Measurements from ENCODE around the gene ABR.

The ABR gene

GRCh38 chr17:1071103-1071825 is 108.5 kb downstream of the ABR start:
- no peaks in the 10 kb centered on the region for H3K79me2 ChIP-seq (ENCODE audit: insufficient read depth, low read depth)
- no peaks in the 10 kb centered on the region for H3K27me3 ChIP-seq (ENCODE audit: insufficient read depth, low read depth)
- no peak for TF ChIP-seq CTCF (conservative IDR thresholded peaks at IDR 0.05; ENCODE audit: low read depth, low read length)
- H3K4me1 ChIP-seq (ENCODE audit: low read depth, poor library complexity, severe bottlenecking): peaks cover 11% of the 10 kb centered on the region
- H3K4me2 ChIP-seq: no peak overlapping the region
- no peaks in the 10 kb centered on the region for H3K36me3 ChIP-seq (ENCODE audit: insufficient read depth)
- H3K9ac ChIP-seq: no peak overlapping the region
- no peak overlapping the region for H3K27ac ChIP-seq
- H3K4me3 ChIP-seq (IDR thresholded peaks at IDR 0.05; ENCODE audit: insufficient read depth, low read depth, low read length): no peak overlapping the region
- no peaks in the 10 kb centered on the region for H4K20me1 ChIP-seq (ENCODE audit: insufficient read depth)
- H2AFZ ChIP-seq (ENCODE audit: low read depth): no peak overlapping the region

DNA sequence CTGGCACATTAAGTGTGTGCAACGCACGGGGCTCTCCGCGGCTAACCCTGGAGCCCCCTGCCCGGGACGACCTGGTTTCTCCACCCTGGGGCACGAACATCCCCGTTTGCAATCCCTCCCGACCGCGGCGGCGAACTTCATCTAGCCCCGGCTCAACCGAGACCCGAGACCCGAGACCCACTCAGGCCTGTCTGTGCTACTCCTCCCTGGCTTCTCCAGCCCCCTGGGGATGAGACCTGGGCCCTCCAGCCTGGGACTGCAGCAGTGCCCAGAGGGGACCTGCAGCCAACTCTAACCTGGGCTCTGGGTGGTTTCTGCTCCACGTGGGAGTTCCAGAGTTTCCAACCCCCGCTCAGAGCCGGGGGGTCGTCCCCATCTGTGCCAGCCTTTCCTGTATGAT is 109.4 kb downstream of the ABR start:
- Histone ChIP-seq H3K4me1 (ENCODE audit: low read depth, poor library complexity, severe bottlenecking) (peaks cover 2% of the 10 kb centered on the region), H3K36me3 (ENCODE audit: insufficient read depth) (no peaks in the 10 kb centered on the region), H3K79me2 (ENCODE audit: insufficient read depth, low read depth) (no peaks in the 10 kb centered on the region), H3K9ac (no peak overlapping the region), H2AFZ (ENCODE audit: low read depth) (no peak overlapping the region), H3K4me2 (no peak overlapping the region), H3K4me3 (IDR thresholded peaks at IDR 0.05; ENCODE audit: insufficient read depth, low read depth, low read length) (no peak overlapping the region), H3K27ac (no peak overlapping the region), H4K20me1 (ENCODE audit: insufficient read depth) (no peaks in the 10 kb centered on the region), H3K27me3 (ENCODE audit: insufficient read depth, low read depth) (no peaks in the 10 kb centered on the region)
- no peak for TF ChIP-seq CTCF (conservative IDR thresholded peaks at IDR 0.05; ENCODE audit: low read depth, low read length)

DNA sequence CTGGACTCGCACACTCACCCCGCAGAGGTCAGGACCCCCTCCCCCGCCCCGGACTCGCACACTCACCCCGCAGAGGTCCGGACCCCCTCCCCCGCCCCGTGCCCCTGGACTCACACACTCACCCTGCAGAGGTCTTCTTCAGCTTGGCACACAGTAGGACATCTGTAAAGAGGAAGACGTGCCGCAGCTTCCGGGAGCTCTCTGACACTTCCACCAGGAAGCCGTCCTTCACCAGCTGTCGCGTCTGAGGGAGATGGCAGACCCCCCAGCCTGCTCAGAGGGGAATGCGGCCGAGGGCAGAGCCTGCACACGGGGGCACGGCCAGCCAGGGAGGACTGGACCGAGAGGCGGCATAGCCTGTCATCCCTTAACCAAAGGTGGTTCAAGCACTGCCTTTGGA is 109.9 kb downstream of the ABR start:
- Histone ChIP-seq H3K36me3 (ENCODE audit: insufficient read depth) (no peaks in the 10 kb centered on the region), H3K4me2 (no peak overlapping the region), H3K9ac (no peak overlapping the region), H3K79me2 (ENCODE audit: insufficient read depth, low read depth) (no peaks in the 10 kb centered on the region), H3K27me3 (ENCODE audit: insufficient read depth, low read depth) (no peaks in the 10 kb centered on the region), H3K4me3 (IDR thresholded peaks at IDR 0.05; ENCODE audit: insufficient read depth, low read depth, low read length) (no peak overlapping the region), H3K27ac (no peak overlapping the region), H2AFZ (ENCODE audit: low read depth) (no peak overlapping the region), H3K4me1 (ENCODE audit: low read depth, poor library complexity, severe bottlenecking) (no peaks in the 10 kb centered on the region), H4K20me1 (ENCODE audit: insufficient read depth) (no peaks in the 10 kb centered on the region)
- no peak for TF ChIP-seq CTCF (conservative IDR thresholded peaks at IDR 0.05; ENCODE audit: low read depth, low read length)

DNA sequence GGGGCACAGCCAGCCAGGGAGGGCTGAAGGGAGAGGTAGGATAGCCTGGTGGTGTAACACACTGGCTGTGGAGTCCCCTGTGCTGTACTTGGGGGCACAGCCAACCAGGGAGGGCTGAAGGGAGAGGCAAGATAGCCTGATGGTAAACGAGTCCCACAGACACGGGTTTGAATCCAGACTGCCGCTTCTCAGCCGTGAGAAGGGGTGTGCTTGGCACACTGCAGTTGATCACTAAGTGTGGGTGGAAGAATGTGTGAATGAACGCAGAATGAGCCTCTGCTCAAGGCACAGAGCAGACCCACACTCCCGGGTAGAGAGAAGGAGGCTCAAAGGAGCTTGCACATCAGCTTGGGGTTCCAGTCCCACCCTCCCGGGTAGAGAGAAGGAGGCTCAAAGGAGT is 111.4 kb downstream of the ABR start:
- no peak for TF ChIP-seq CTCF (conservative IDR thresholded peaks at IDR 0.05; ENCODE audit: low read depth, low read length)
- Histone ChIP-seq H3K27me3 (ENCODE audit: insufficient read depth, low read depth) (no peaks in the 10 kb centered on the region), H2AFZ (ENCODE audit: low read depth) (no peak overlapping the region), H3K4me3 (IDR thresholded peaks at IDR 0.05; ENCODE audit: insufficient read depth, low read depth, low read length) (no peak overlapping the region), H3K9ac (no peak overlapping the region), H4K20me1 (ENCODE audit: insufficient read depth) (no peaks in the 10 kb centered on the region), H3K4me1 (ENCODE audit: low read depth, poor library complexity, severe bottlenecking) (no peaks in the 10 kb centered on the region), H3K79me2 (ENCODE audit: insufficient read depth, low read depth) (no peaks in the 10 kb centered on the region), H3K36me3 (ENCODE audit: insufficient read depth) (no peaks in the 10 kb centered on the region), H3K27ac (no peak overlapping the region), H3K4me2 (no peak overlapping the region)
